Osteoblast (primary cell): ENCODE results near the gene MAPK8IP3. TPM values are rescaled to one million over a fixed set of nuclear protein-coding genes. Genes with fewer than 3 reads are reported as not detected.

Experiments
- DNase-seq: peaks from one replicate; pipeline ENCODE4 v3.0.0; 2011; ENCODE audit warnings: low spot score, mixed read lengths; ENCODE audit not compliant: insufficient read length; ENCODE audit errors: missing footprints
- H2AFZ ChIP-seq: 2 replicates; pipeline ENCODE4 v1.6.0; 2011; ENCODE audit warnings: mild to moderate bottlenecking, low read length
- H3K27ac ChIP-seq: 2 replicates; pipeline ENCODE4 v1.5.1; 2011; ENCODE audit warnings: mild to moderate bottlenecking, low read depth, low read length, moderate library complexity
- H3K27me3 ChIP-seq: 2 replicates; pipeline ENCODE4 v1.6.0; 2012; ENCODE audit warnings: mild to moderate bottlenecking, control low read depth, inconsistent platforms, low read length, moderate library complexity; ENCODE audit not compliant: insufficient read depth
- H3K36me3 ChIP-seq: 2 replicates; pipeline ENCODE4 v1.5.1; 2011; ENCODE audit warnings: mild to moderate bottlenecking, low read length, control low read depth, moderate library complexity; ENCODE audit not compliant: insufficient read depth
- H3K4me1 ChIP-seq: 2 replicates; pipeline ENCODE4 v1.5.1; 2011; ENCODE audit warnings: mild to moderate bottlenecking, low read length, control low read depth, moderate library complexity; ENCODE audit not compliant: insufficient read depth
- H3K4me2 ChIP-seq: 2 replicates; pipeline ENCODE4 v1.6.0; 2011; ENCODE audit warnings: mild to moderate bottlenecking, low read length; ENCODE audit not compliant: insufficient read depth
- H3K4me3 ChIP-seq: fragments of 200-600 bp; sonication (generic); 3 replicates; pipeline ENCODE4 v1.5.1; 2012; ENCODE audit warnings: mild to moderate bottlenecking, low read length, inconsistent platforms; ENCODE audit not compliant: insufficient read depth
- H3K79me2 ChIP-seq: 2 replicates; pipeline ENCODE4 v1.6.0; 2012; ENCODE audit warnings: mild to moderate bottlenecking, low read length, control low read depth, inconsistent platforms; ENCODE audit not compliant: insufficient read depth
- H3K9me3 ChIP-seq: 2 replicates; pipeline ENCODE4 v1.5.1; 2011; ENCODE audit warnings: low read depth, low read length, control low read depth
- H4K20me1 ChIP-seq: 2 replicates; pipeline ENCODE4 v1.6.0; 2012; ENCODE audit warnings: mild to moderate bottlenecking, low read length, control low read depth; ENCODE audit not compliant: insufficient read depth
- CTCF ChIP-seq: IDR thresholded peaks from 2 replicates; pipeline ENCODE4 v1.5.1; 2011; ENCODE audit warnings: mild to moderate bottlenecking, low read depth, low read length, moderate library complexity; ENCODE audit errors: extremely low read depth
- total RNA-seq: library from RNA; depleted of rRNA; stranded (reverse); fragments of >200 nt; gene quantifications from 2 replicates; pipeline ENCODE4 v1.2.3, GENCODE V29; 2012

MAPK8IP3 gene
- total RNA-seq, 1 donor, result 64.1 TPM

- H3K4me2 ChIP-seq, result no peak overlapping the region
- no peak for TF ChIP-seq CTCF
- no peaks in the 10 kb centered on the region for H3K79me2 ChIP-seq
- no peaks in the 10 kb centered on the region for H3K9me3 ChIP-seq
- H3K27me3 ChIP-seq, result no peaks in the 10 kb centered on the region
- H4K20me1 ChIP-seq, result peaks cover 9% of the 10 kb centered on the region
- no peak overlapping the region for H3K27ac ChIP-seq
- no peak overlapping the region for H3K4me3 ChIP-seq
- no peak overlapping the region for H2AFZ ChIP-seq
- peak; percentile 84 for DNase-seq
- peaks cover 59% of the 10 kb centered on the region for H3K36me3 ChIP-seq
- no peaks in the 10 kb centered on the region for H3K4me1 ChIP-seq
Observed at GRCh38 chr16:1761751-1762150, 55.8 kb downstream of the MAPK8IP3 start.

GRCh38 chr16:1762196-1762878 lies 56.3 kb downstream of the MAPK8IP3 start:
- no peaks in the 10 kb centered on the region for H3K9me3 ChIP-seq

DNA sequence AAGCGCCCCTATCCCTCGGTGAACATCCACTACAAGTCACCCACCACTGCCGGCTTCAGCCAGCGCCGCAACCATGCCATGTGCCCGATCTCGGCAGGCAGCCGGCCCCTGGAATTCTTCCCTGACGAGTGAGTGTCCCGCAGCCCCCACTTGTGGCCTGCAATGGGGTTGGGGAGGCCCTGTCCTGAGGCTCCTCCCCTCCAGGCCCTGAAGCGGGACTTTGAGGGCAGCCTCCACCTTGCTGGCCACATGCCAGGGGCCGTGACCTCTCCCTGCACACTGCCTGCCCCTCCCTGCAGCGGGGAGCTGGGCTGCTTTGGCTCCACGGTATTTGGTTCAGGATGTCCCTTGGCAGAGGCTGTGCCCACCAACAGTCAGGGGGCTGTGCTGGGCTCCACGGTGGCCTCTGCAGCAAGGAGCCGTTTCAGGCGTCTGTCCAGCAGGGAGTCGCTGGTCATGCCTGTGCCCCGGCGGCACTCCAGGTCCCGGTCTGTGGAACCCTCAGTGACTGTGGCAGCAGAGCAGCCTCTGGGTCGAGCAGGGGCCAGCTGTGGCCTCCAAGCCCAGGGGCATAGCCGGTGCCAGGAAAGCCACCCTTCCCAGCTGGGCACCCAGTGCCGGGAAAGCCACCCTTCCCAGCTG lies 57.0 kb downstream of the MAPK8IP3 start:
- H3K4me3 ChIP-seq, result no peak overlapping the region
- no peaks in the 10 kb centered on the region for H3K9me3 ChIP-seq
- TF ChIP-seq CTCF, result no peak
- H3K79me2 ChIP-seq, result no peaks in the 10 kb centered on the region
- H4K20me1 ChIP-seq, result peaks cover 9% of the 10 kb centered on the region
- no peak overlapping the region for H3K4me2 ChIP-seq
- no peak for DNase-seq
- H3K27ac ChIP-seq, result no peak overlapping the region
- peaks cover 57% of the 10 kb centered on the region for H3K36me3 ChIP-seq
- H3K27me3 ChIP-seq, result no peaks in the 10 kb centered on the region
- H3K4me1 ChIP-seq, result no peaks in the 10 kb centered on the region
- no peak overlapping the region for H2AFZ ChIP-seq

More at GRCh38 chr16:1762196-1762878, 56.3 kb downstream of the MAPK8IP3 start:
- no peak overlapping the region for H2AFZ ChIP-seq
- no peaks in the 10 kb centered on the region for H3K27me3 ChIP-seq
- H4K20me1 ChIP-seq, result peaks cover 9% of the 10 kb centered on the region
- H3K79me2 ChIP-seq, result no peaks in the 10 kb centered on the region
- no peak overlapping the region for H3K4me3 ChIP-seq
- no peak overlapping the region for H3K4me2 ChIP-seq
- DNase-seq, result no peak
- no peak for TF ChIP-seq CTCF
- no peak overlapping the region for H3K27ac ChIP-seq
- H3K4me1 ChIP-seq, result no peaks in the 10 kb centered on the region
- peaks cover 59% of the 10 kb centered on the region for H3K36me3 ChIP-seq
